ENCODE results near the gene NFU1.

GRCh38 chr2:69376403-69376802, 60.8 kb downstream of the NFU1 start:
- TF ChIP-seq, protein P1, sequence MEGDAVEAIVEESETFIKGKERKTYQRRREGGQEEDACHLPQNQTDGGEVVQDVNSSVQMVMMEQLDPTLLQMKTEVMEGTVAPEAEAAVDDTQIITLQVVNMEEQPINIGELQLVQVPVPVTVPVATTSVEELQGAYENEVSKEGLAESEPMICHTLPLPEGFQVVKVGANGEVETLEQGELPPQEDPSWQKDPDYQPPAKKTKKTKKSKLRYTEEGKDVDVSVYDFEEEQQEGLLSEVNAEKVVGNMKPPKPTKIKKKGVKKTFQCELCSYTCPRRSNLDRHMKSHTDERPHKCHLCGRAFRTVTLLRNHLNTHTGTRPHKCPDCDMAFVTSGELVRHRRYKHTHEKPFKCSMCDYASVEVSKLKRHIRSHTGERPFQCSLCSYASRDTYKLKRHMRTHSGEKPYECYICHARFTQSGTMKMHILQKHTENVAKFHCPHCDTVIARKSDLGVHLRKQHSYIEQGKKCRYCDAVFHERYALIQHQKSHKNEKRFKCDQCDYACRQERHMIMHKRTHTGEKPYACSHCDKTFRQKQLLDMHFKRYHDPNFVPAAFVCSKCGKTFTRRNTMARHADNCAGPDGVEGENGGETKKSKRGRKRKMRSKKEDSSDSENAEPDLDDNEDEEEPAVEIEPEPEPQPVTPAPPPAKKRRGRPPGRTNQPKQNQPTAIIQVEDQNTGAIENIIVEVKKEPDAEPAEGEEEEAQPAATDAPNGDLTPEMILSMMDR (optimal IDR thresholded peaks at IDR 0.05 in 1 of 3, IDR thresholded peaks at IDR 0.05 in 1 of 3, conservative IDR thresholded peaks at IDR 0.05 in 1 of 3; ENCODE audit: extremely low read depth in 1 of 3, insufficient read depth in 2 of 3, low read length in 3 of 3): no peak
- TF ChIP-seq EZH2 (IDR thresholded peaks at IDR 0.05; ENCODE audit: low read length): no peak
